DMS114 treated with DMSO at 0.1 percent for 48 hours (cell line): Measurements from ENCODE around the gene DUSP6.

ENCODE experiments used
- DNase-seq: peaks from one replicate; lab custom pipeline; 2025; ENCODE audit not compliant: unreplicated experiment; lab: John Stamatoyannopoulos, UW

Gene DUSP6

GRCh38 chr12:89305373-89305772, 46.9 kb downstream of the DUSP6 start:
- DNase-seq: no peak

DNA sequence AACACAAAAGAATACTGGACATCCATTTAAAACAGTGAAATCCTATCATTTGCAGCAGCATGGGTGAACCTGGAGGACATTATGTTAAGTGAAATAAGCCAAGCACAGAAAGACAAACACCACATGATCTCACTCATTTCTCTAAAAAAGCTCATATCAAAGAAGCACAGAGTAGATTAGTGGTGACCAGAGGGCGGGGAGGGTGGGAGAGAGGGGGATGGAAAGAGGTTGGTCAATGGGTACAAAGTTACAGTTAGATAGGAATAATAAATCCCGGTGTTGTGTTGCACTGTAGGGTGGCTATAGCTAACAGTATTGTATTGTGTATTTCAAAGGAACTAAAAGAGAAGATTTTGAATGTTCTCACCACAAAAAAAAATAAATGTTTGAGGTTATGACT, 52.4 kb downstream of the DUSP6 start:
- DNase-seq: no peak

GRCh38 chr12:89299417-89299816, 52.9 kb downstream of the DUSP6 start:
- no peak for DNase-seq
